ENCODE data around the gene ITPRIP. TPM values are rescaled to one million over a fixed set of nuclear protein-coding genes. Genes with fewer than 3 reads are reported as not detected.

ITPRIP gene
- polyA plus RNA-seq, 5 donors: 12.8 to 18.4 (median 17.2) TPM

- DNase-seq: no peak
Measured at GRCh38 chr10:104311184-104311720, 27.0 kb downstream of the ITPRIP start.

GRCh38 chr10:104309980-104310978 lies 28.0 kb downstream of the ITPRIP start:
- no peak for DNase-seq

GRCh38 chr10:104308439-104308903 lies 29.8 kb downstream of the ITPRIP start:
- DNase-seq: no peak

- no peak for DNase-seq
Measured at GRCh38 chr10:104307576-104308438, 30.5 kb downstream of the ITPRIP start.

GRCh38 chr10:104306897-104307296 lies 31.4 kb downstream of the ITPRIP start:
- no peak for DNase-seq

GRCh38 chr10:104304927-104305326 lies 33.3 kb downstream of the ITPRIP start:
- DNase-seq: no peak

- no peak for DNase-seq
Measured at GRCh38 chr10:104304356-104304745, 33.9 kb downstream of the ITPRIP start.

GRCh38 chr10:104303594-104304355 lies 34.5 kb downstream of the ITPRIP start:
- DNase-seq: no peak

- DNase-seq: no peak
Measured at GRCh38 chr10:104301907-104302690, 36.2 kb downstream of the ITPRIP start.

GRCh38 chr10:104300736-104301292 lies 37.5 kb downstream of the ITPRIP start:
- peak; percentile 48 to 66 for DNase-seq

GRCh38 chr10:104300002-104300735 lies 38.1 kb downstream of the ITPRIP start:
- DNase-seq: peak; percentile 40 to 62

GRCh38 chr10:104299031-104299904 lies 39.0 kb downstream of the ITPRIP start:
- peak; percentile 55 to 69 for DNase-seq

GRCh38 chr10:104297697-104298660 lies 40.3 kb downstream of the ITPRIP start:
- no peak for DNase-seq

GRCh38 chr10:104296687-104297436 lies 41.4 kb downstream of the ITPRIP start:
- no peak for DNase-seq

- no peak for DNase-seq
Measured at GRCh38 chr10:104293781-104294321, 44.4 kb downstream of the ITPRIP start.

- no peak for DNase-seq
Measured at GRCh38 chr10:104293011-104293410, 45.3 kb downstream of the ITPRIP start.

All from right lung (tissue), 5 donors.